IMR-90 (cell line): Measurements from ENCODE around the gene TRIM47. TPM values are rescaled to one million over a fixed set of nuclear protein-coding genes. Genes with fewer than 3 reads are reported as not detected.
"Not testable (repeated sequence)": the region's sequence is repeated elsewhere in the genome, so short reads cannot be mapped to it uniquely, and the experiment has no call there.

Experiments used
- ATAC-seq: fragments of 200-7000 bp; cut with Tn5 transposase; 2 replicates; pipeline ENCODE4 v1.9.1; 2020; ENCODE audit warnings: low read depth, mild to moderate bottlenecking, moderate library complexity
- BruUV-seq: library from RNA; stranded (reverse); fragments of 400-500 nt; replicated peaks from 2 replicates; lab custom pipeline; 2021; lab: Mats Ljungman, UMichigan
- CTCF ChIA-PET: fragments of 300-600 bp; formaldehyde crosslinking; extraction: SDS; loops from one replicate; lab custom pipeline; 2021; ENCODE audit warnings: antibody characterized with exemption; lab: Yijun Ruan, JAX
- POLR2A ChIA-PET: fragments of 300-600 bp; sonication (Branson Sonifier 250); formaldehyde crosslinking; loops from one replicate; lab custom pipeline; 2022; ENCODE audit warnings: antibody characterized with exemption; ENCODE audit not compliant: unreplicated experiment; lab: Charles Lee
- DNase-seq: peaks from one replicate; pipeline ENCODE4 v3.0.0; 2013
- H2AFZ ChIP-seq: replicated peaks from 2 replicates; pipeline ENCODE3; 2013; ENCODE audit warnings: low read length, mild to moderate bottlenecking; ENCODE audit not compliant: poor library complexity
- H2AK5ac ChIP-seq: 2 replicates; pipeline ENCODE4 v1.6.1; 2013; ENCODE audit warnings: low read depth, low read length, inconsistent platforms
- H2AK9ac ChIP-seq: replicated peaks from 2 replicates; pipeline ENCODE3; 2013; ENCODE audit warnings: mild to moderate bottlenecking, low read depth, low read length, moderate library complexity; ENCODE audit not compliant: poor library complexity
- H2BK120ac ChIP-seq: 2 replicates; pipeline ENCODE4 v1.6.1; 2013; ENCODE audit warnings: low read depth, low read length, inconsistent platforms
- H2BK15ac ChIP-seq: 3 replicates; pipeline ENCODE4 v1.6.1; 2013; ENCODE audit warnings: low read depth, low read length, inconsistent platforms
- H2BK20ac ChIP-seq: 2 replicates; pipeline ENCODE4 v1.6.1; 2013; ENCODE audit warnings: low read depth, mild to moderate bottlenecking, inconsistent platforms, low read length, moderate library complexity
- H2BK5ac ChIP-seq: 2 replicates; pipeline ENCODE4 v1.6.1; 2013; ENCODE audit warnings: mild to moderate bottlenecking, low read depth, low read length, inconsistent platforms; ENCODE audit not compliant: poor library complexity, severe bottlenecking
- H3K14ac ChIP-seq: replicated peaks from 2 replicates; pipeline ENCODE4 v1.6.1; 2013; ENCODE audit warnings: low read depth, low read length, inconsistent platforms
- H3K18ac ChIP-seq: 2 replicates; pipeline ENCODE4 v1.6.1; 2013; ENCODE audit warnings: low read depth, low read length, control low read depth
- H3K23ac ChIP-seq: 2 replicates; pipeline ENCODE4 v1.6.1; 2013; ENCODE audit warnings: low read depth, low read length, inconsistent platforms
- H3K27ac ChIP-seq: 2 replicates; pipeline ENCODE4 v1.5.1; 2013; ENCODE audit warnings: mild to moderate bottlenecking, control low read depth, low read length; ENCODE audit not compliant: insufficient read depth
- H3K27me3 ChIP-seq: 2 replicates; pipeline ENCODE4 v1.6.1; 2013; ENCODE audit warnings: low read length; ENCODE audit not compliant: control insufficient read depth, insufficient read depth
- H3K36me3 ChIP-seq: 2 replicates; pipeline ENCODE4 v1.6.1; 2013; ENCODE audit warnings: low read length, mixed read lengths; ENCODE audit not compliant: control insufficient read depth, insufficient read depth
- H3K4ac ChIP-seq: 2 replicates; pipeline ENCODE4 v1.6.1; 2013; ENCODE audit warnings: low read depth, low read length, inconsistent platforms
- H3K4me1 ChIP-seq: 2 replicates; pipeline ENCODE4 v1.6.1; 2013; ENCODE audit warnings: low read length, mixed read lengths; ENCODE audit not compliant: control insufficient read depth, insufficient read depth
- H3K4me2 ChIP-seq: 2 replicates; pipeline ENCODE4 v1.6.1; 2013; ENCODE audit warnings: low read depth, mild to moderate bottlenecking, control low read depth, low read length, moderate library complexity
- H3K4me3 ChIP-seq: 2 replicates; pipeline ENCODE4 v1.5.1; 2013; ENCODE audit warnings: low read depth, mild to moderate bottlenecking, control low read depth, low read length, moderate library complexity; ENCODE audit not compliant: insufficient read depth
- H3K56ac ChIP-seq: 2 replicates; pipeline ENCODE4 v1.6.1; 2013; ENCODE audit warnings: low read length, inconsistent platforms; ENCODE audit not compliant: insufficient read depth; ENCODE audit errors: extremely low read depth
- H3K79me1 ChIP-seq, 2 experiments: 2 replicates each; pipeline ENCODE4 v1.6.1; 2013; ENCODE audit warnings: low read length in 2 of 2, inconsistent platforms in 1 of 2, low read depth in 1 of 2
- H3K9ac ChIP-seq: 2 replicates; pipeline ENCODE4 v1.6.1; 2013; ENCODE audit warnings: low read depth, low read length, control low read depth
- H3K9me1 ChIP-seq: 2 replicates; pipeline ENCODE4 v1.6.1; 2013; ENCODE audit warnings: low read length, inconsistent platforms; ENCODE audit not compliant: insufficient read depth
- H3K9me3 ChIP-seq: 2 replicates; pipeline ENCODE4 v1.6.1; 2013; ENCODE audit warnings: low read length; ENCODE audit not compliant: control insufficient read depth, insufficient read depth
- H4K20me1 ChIP-seq: 2 replicates; pipeline ENCODE4 v1.6.1; 2013; ENCODE audit warnings: low read length, inconsistent platforms; ENCODE audit not compliant: insufficient read depth
- H4K5ac ChIP-seq: 2 replicates; pipeline ENCODE4 v1.6.1; 2013; ENCODE audit warnings: mild to moderate bottlenecking, low read depth, low read length, control low read depth
- H4K8ac ChIP-seq, 2 experiments: 2 replicates each; pipeline ENCODE4 v1.6.1; 2013; ENCODE audit warnings: low read depth in 2 of 2, low read length in 2 of 2, control low read depth in 1 of 2, inconsistent platforms in 1 of 2
- H4K91ac ChIP-seq: 2 replicates; pipeline ENCODE4 v1.6.1; 2013; ENCODE audit warnings: low read depth, low read length, inconsistent platforms; ENCODE audit not compliant: insufficient read depth
- BHLHE40 ChIP-seq: fragments of 150-350 bp; IDR thresholded peaks from 2 replicates; pipeline ENCODE4 v1.6.1; 2016; ENCODE audit warnings: mild to moderate bottlenecking, low read depth, low read length
- CEBPB ChIP-seq: IDR thresholded peaks from 2 replicates; pipeline ENCODE4 v1.6.1; 2012; ENCODE audit warnings: low read depth, low read length, improper control_type of control experiment
- FOS ChIP-seq: fragments of 150-350 bp; IDR thresholded peaks from 2 replicates; pipeline ENCODE4 v1.6.1; 2016; ENCODE audit warnings: low read depth, low read length
- WGBS, 2 experiments: methylation state at CpG; one replicate each; pipeline versions ENCODE4 v1.1.5 to v1.1.7; 2013; ENCODE audit warnings: missing lambda C conversion rate in 2 of 2; ENCODE audit not compliant: insufficient read length in 1 of 2; ENCODE audit errors: extremely low coverage in 2 of 2; 5-methylcytosine and 5-hydroxymethylcytosine counted together
- dilution Hi-C: fragments of 300-500 bp; cut with HindIII; formaldehyde crosslinking; loops from one replicate; pipeline ENCODE4 v1.14.3; 2018; ENCODE audit warnings: low sequenced_read_pairs; ENCODE audit not compliant: unreplicated experiment
- in situ Hi-C: fragments of 300-500 bp; cut with MboI; formaldehyde crosslinking; loops from 3 replicates; pipeline ENCODE4 v1.14.3; 2019; ENCODE audit warnings: low sequenced_read_pairs, inconsistent platforms, mixed read lengths
- intact Hi-C: fragments of 100-400 bp; cut with micrococcal nuclease; formaldehyde crosslinking; loops from 2 replicates; pipeline ENCODE4 v1.10.0; 2022
- polyA plus RNA-seq, 3 experiments: library from polyadenylated mRNA; depleted of rRNA; stranded (reverse); fragments of >200 nt; gene quantifications; 2 replicates each; pipeline ENCODE4 v1.2.3, GENCODE V29; 2012; ENCODE audit warnings: low replicate concordance in 1 of 3
- total RNA-seq: library from RNA; depleted of rRNA; stranded (reverse); fragments of >200 nt; gene quantifications from 2 replicates; pipeline ENCODE4 v1.2.3, GENCODE V29; 2012

TRIM47 gene
- total and polyA plus RNA-seq, 2 of the 4 experiments (the other 2 are of a cell fraction), result 1.4 to 7.5 TPM

DNA sequence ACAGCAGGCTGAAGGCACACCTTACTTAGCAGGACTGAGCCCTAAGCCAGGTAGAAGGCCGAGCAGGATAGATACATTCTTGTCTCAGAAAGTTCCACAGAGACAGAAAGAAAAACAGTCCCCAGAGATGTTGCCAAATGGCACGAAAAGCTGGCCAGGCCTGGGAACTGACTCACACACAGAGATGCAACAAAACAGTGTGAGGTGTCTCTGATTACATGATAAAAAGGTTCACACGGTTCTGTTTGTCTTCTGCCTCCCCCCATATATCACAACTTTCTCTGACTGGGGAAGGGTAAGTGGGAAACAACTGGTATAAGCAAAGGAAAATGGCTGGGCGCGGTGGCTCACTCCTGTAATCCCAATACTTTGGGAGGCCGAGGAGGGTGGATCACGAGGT lies 24.9 kb downstream of the TRIM47 start:
- H4K5ac ChIP-seq, result no peak overlapping the region
- H2BK15ac ChIP-seq, result no peak overlapping the region
- H3K18ac ChIP-seq, result no peak overlapping the region
- no peak overlapping the region for H4K91ac ChIP-seq
- no peak overlapping the region for H3K4me3 ChIP-seq
- in situ Hi-C loops, result no loop called here
- H2AK5ac ChIP-seq, result no peak overlapping the region
- no peak overlapping the region for H3K23ac ChIP-seq
- no peak overlapping the region for H4K8ac ChIP-seq
- H3K14ac ChIP-seq, result no peak overlapping the region
- dilution Hi-C loops, result no loop called here
- POLR2A ChIA-PET, result interaction anchor here (0.6 kb wide), 2 partner anchors 12 to 79 kb away, joined by 3 read pairs; no protein-coding TSS in a partner anchor
- H3K79me1 ChIP-seq, result peaks cover 6 to 29% of the 10 kb centered on the region in 2 experiments; a peak in 3 of 4 replicates
- no peak overlapping the region for H3K9ac ChIP-seq
- peaks cover 11% of the 10 kb centered on the region for H3K4me1 ChIP-seq
- no peak overlapping the region for H2BK5ac ChIP-seq
- H2BK20ac ChIP-seq, result no peak overlapping the region
- no peak overlapping the region for H2BK120ac ChIP-seq
- H3K56ac ChIP-seq, result no peak overlapping the region
- H3K9me1 ChIP-seq, result peaks cover 7% of the 10 kb centered on the region
- no peak overlapping the region for H3K4ac ChIP-seq
- peaks cover 10% of the 10 kb centered on the region for H4K20me1 ChIP-seq
- H3K4me2 ChIP-seq, result no peak overlapping the region
- TF ChIP-seq BHLHE40, result peak; percentile 35; the same call in 1 of the 2 replicates
- TF ChIP-seq CEBPB, result peak; percentile 68; the same call in 1 of the 2 replicates
- TF ChIP-seq FOS, result no peak
- H3K27me3 ChIP-seq, result no peaks in the 10 kb centered on the region
- H3K9me3 ChIP-seq, result no peaks in the 10 kb centered on the region
- H2AFZ ChIP-seq, result no peak overlapping the region
- intact Hi-C loops, result no loop called here
- DNase-seq (peak; percentile 60), ATAC-seq (no peak)
- no CpG with 5 or more reads among the region's 7 CpGs for WGBS, 2 experiments
- H3K27ac ChIP-seq, result no peak overlapping the region
- no peak overlapping the region for H2AK9ac ChIP-seq
- H3K36me3 ChIP-seq, result peaks cover 26% of the 10 kb centered on the region
- CTCF ChIA-PET, result no interaction called here
- no TSS peak for BruUV-seq

DNA sequence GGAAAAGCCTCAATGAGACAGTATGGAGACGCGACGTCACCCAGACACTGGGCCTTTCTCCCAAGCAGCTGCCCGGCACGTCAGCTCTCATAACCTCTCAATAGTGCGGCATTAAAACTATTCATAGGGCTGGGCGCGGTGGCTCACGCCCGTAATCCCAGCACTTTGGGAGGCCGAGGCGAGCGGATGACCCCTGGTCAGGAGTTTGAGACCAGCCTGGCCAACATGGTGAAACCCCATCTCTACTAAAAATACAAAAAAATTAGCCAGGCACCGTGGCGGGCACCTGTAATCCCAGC lies 26.7 kb downstream of the TRIM47 start:
- POLR2A ChIA-PET, H2AK5ac ChIP-seq, H3K27me3 ChIP-seq, in situ Hi-C loops, CTCF ChIA-PET, H3K9ac ChIP-seq, H4K5ac ChIP-seq, H3K9me1 ChIP-seq, H4K8ac ChIP-seq, H3K14ac ChIP-seq, H3K27ac ChIP-seq, H2BK120ac ChIP-seq, H3K56ac ChIP-seq, H4K91ac ChIP-seq, H2AK9ac ChIP-seq, BruUV-seq, H3K4me3 ChIP-seq, H3K9me3 ChIP-seq, H3K18ac ChIP-seq, H2BK15ac ChIP-seq, dilution Hi-C loops, H2BK5ac ChIP-seq, H2AFZ ChIP-seq, ATAC-seq, intact Hi-C loops, H3K23ac ChIP-seq, H2BK20ac ChIP-seq, H3K4me2 ChIP-seq, H3K4ac ChIP-seq, DNase-seq: not testable (repeated sequence)
- peaks cover 6 to 29% of the 10 kb centered on the region in 2 experiments; a peak in 3 of 4 replicates for H3K79me1 ChIP-seq
- peaks cover 43% of the 10 kb centered on the region for H3K36me3 ChIP-seq
- peaks cover 11% of the 10 kb centered on the region for H3K4me1 ChIP-seq
- 99% methylated on average over 13 of the region's 15 CpGs; no CpG with 5 or more reads in 1 of the 2 experiments for WGBS, 2 experiments
- H4K20me1 ChIP-seq, result peaks cover 13% of the 10 kb centered on the region
